NCI-H774 (cell line): ENCODE results near the gene RAB11A.
A peak's percentile ranks its signal among the peaks of the same experiment; 100 is the strongest.
"Not testable (repeated sequence)": the region's sequence is repeated elsewhere in the genome, so short reads cannot be mapped to it uniquely, and the experiment has no call there.

Experiments
- DNase-seq: peaks from one replicate; lab custom pipeline; 2025; lab: John Stamatoyannopoulos, UW

The RAB11A gene

DNA sequence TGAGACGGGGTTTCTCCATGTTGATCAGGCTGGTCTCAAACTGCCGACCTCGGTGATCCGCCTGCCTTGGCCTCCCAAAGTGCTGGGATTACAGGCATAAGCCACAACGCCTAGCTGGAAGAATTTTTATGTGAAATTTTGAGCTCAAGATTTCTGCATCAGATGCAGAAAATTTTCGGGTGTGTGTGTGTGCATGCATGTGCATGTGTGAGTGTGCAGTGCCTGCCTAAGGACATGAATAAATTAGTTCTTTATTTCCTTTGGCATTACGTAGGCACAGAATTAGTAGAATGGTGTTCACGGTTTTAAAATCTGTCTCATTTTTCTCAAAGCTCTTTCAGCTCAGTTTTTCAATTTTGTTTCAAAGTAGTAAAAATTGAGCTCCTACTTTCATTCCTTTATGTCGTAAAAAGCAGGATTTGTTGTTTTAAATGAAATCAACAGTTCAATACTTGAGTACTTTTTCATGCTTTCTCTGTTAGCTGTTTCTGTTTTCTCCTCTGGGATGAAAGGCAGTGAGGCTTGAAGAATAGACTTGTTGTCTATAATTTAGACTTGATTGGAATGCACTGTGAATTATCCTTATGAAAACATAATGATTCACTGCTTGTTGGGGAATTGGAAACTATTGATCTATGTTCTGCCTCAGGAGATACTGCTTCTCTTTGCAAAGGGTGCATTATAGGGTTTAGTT is 23.3 kb upstream of the RAB11A start:
- no peak for DNase-seq

DNA sequence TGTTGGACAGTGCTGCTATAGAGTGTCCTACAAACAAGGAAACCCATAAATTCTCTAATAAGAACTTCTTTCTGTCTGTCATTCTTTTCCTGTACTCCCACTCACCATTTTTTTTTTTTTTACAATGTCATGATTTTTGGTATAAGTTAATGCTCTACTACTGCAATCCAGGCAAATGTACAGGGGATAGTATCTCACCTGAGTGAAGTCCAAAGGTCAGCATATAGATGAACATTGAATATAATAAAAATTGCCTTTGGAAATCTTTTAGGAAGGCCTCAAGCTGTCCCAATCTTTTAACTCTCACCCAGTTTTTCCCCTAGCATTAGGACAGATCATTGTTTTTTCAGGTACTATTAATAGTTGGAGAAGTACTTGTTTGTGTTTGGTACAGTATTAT is 21.3 kb upstream of the RAB11A start:
- DNase-seq, result no peak

DNA sequence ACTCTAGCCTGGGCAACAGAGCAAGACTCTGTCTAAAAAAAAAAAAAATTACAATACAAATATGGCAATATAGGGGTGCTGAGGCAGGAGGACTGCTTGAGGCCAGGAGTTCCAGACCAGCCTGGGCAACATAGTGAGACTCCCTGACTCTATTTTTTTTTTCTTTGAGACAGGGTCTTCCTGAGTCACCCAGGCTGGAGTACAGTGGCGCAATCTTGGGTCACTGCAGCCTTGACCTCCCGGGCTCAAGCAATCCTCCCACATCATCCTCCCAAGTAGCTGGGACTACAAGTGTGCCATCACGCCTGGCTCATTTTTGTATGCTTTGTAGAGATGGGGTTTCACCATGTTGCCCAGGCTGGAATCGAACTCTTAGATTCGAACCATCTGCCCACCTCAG is 17.3 kb upstream of the RAB11A start:
- no peak for DNase-seq

DNA sequence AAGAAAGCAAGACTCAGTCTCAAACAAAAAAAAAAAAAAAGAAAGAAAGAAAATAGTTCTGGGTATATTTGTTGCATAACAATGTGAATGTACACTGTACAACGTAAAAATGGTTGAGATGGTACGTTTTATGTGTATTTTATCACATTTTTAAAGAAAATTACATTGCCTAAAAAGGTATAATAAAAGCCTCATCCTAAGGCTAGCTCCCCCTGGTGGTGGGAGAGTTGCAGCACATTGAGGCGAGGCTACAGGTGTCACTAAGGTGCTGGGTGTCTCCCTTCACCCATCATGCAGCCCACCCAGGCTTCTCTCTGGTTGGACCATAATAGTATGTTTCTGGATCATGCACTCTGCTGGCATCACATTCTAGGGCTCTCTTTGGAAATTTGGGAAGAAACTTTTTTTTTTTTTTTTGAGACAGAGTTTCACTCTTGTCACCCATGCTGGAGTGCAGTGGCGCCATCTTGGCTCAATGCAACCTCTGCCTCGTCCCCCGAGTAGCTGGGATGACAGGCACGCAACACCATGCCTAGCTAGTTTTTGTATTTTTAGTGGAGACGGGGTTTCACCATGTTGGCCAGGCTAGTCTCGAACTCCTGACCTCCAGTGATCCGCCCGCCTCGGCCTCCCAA is 12.4 kb upstream of the RAB11A start:
- DNase-seq, result peak; percentile 33

DNA sequence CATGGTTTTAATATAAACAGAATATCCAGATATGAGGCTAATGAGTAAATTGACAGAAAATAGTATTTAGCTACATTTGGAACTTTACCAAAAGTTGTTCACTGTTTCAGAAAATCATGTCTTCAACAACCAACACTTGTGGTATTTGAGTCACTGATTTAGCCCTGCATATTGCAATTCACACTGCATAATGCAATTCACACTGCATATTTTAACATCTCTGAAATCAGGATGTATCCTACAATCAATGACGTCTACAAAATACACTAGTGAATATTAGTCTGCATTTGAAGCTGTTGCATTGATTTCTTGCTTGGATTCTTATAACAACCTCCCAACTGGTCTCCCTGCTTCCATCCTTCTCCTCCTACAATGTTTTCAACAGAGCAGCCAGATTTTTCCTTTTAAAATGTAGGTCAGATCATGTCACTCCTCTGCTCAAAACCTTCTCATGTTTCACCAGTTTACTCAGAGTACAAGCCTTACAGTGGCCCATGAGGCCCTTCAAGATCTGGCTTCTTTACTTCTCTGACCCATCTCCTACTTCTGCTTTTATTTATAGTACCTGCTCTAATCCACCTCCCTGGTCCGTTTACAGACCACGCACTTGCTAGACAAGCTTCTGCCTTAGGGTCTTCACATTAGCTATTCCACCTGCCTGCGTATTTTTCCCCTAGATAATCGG is 11.4 kb upstream of the RAB11A start:
- DNase-seq, result no peak

DNA sequence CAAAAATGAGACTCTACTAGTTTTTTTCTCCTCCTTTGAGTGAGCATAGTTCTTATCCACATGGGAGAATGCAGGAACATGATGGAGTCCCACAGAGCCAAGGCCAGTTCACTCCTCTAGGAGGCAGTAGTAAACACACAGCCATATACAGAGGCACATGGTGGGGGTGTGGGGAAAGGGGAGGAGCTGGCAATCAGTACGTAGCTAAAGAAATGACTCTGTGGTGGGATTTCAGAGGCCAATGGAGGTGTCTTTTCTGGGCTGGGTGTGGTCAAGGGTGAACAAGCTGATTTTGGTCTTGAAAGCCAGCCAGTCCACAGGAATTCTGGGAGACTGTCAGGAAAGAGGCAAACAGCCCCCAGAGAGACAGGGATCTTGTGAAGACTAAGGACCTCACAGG is 6.6 kb upstream of the RAB11A start:
- no peak for DNase-seq

DNA sequence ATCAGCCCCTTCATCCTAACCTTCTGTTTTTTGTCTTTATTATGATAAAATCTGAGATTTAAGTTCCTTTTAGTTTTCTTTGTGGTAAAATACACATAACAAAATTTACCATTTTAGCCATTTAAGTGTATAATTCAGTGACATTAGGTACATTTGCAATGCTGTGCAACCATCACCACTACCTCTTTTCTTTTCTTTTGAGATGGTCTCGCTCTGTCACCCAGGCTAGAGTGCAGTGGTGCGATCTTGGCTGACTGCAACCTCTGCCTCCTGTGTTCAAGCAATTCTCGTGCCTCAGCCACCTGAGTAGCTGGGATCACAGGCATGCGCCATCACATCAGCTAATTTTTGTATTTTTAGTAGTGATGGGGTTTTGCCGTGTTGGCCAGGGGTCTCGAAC is 6.2 kb upstream of the RAB11A start:
- no peak for DNase-seq

DNA sequence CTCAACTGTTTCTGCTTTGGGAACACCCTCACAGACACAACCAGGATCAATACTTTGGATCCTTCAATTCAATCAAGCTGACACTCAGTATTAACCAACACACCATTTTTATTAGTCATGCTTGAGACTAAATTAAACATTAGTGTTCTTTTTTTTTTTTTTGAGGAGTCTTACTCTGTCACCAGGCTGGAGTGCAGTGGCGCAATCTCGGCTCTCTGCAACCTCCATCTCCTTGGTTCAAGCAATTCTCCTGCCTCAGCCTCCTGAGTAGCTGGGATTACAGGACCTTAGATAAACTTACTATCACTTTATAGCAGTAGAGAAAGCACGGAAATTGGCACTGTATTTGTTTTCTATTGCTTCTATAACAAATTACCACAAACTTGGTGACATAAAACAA is 2.0 kb upstream of the RAB11A start:
- no peak for DNase-seq

DNA sequence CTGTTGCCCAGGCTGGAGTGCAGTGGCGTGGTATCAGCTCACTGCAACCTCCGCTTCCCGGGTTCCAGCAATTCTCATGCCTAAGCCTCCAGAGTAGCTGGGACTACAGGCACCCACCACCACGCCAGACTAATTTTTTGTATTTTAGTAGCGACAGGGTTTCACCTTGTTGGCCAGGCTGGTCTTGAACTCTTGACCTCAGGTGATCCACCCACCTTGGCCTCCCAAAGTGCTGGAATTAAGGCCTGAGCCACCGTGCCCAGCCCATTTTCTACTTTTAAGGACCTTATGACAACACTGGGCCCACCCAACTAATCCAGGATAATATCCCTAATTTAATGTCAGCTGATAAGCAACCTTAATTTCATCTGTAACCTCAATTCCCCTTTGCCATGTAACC is 1.4 kb upstream of the RAB11A start:
- not testable (repeated sequence) for DNase-seq

DNA sequence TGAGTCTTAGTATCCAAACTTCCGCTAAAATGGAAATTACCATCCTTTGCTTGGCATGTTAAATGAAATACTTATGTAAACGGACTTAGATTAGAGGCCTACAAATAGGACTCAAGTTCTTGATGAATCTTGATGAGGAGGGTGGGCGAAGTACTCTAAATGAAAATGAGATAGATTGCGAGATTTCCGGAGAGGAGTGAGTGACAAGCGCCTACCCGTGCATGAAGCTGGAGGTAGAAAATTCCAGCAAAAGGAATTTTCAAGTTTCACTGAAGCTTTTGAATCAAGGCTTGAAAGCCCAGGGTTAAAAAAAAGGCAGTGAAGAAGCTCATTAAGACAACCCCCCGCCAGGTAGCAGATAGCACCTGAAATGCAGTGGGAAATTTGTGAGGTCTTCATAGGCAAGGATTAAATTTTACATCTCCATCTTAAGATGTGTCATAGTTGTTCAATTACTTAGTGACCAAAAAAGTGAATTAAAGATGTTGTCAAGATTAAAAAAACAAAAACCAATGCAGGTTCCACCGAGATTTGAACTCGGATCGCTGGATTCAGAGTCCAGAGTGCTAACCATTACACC is 655 bp upstream of the RAB11A start:
- no peak for DNase-seq

DNA sequence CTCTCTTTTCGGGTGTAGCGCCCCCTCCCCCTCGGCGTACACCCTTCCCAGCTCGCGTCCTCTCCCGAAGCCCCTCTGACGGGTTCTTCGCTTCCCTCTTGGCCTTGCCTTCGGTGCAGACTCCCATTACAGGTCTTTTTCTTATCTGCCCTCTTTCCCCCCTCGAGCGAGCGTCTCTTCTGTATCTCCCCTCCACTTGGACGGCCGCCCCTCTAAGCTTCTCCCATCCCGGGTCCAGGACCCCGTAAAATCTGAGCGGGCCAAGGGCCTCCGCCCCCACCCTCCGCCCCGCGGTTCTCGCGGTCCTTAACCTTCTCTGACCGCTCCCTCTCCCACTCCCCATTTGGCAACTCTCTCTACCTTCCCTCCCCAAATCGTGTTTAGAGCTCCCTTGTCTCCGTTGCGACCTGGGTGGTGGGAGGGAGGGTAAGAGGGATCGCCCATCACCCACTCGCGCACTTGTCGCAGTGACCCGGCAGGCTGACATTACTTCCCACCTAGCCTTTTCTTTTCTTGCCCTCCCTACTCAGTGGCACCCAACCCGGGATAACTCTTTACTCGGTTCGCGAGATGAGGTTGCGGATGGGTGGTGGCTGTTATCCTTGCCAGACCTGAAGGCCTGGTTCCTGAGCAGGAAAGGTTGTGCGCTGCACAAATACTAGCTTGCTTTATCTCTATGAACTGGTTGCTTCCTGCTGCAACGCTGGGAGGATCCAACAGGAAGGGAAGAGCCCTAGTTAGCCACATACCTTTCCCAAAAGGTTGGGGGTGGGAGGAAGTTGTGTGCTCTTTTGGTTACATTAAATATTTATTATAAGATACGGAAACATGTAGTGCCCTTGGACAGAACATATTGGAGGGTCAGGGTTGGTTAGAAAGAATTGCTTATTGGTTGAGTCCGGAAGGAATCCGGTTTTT is 922 bp downstream of the RAB11A start:
- peak; percentile 3 for DNase-seq

DNA sequence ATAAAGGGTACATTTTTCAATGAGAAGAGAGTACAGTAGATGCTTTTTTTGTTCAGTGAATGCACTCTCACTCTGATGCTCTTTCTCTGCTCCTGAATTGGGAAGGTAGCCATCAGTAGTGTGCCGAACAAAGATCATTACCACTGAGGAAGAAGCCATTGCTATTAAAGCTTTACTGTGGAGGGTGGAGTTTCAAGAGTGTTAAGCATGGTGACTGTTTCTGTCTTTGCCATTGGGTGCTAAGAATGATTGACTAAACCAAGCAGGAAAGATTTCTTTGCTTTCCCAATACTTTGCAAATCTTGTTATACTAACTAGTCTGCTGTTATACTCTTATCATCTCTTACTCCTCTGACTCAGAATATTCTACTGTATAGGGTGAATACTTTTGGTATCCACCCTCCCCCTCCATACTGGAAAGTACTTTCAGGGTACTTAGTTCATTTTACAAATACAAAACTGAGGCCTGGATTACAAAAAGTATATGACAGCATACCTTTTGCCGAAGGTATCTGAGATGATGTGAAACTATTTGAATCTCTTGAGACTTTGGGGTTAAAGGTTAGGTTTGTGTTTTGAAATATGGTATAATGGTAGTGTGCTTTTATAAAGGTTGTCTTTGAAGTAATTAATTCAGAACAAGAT is 1.7 kb downstream of the RAB11A start:
- no peak for DNase-seq

DNA sequence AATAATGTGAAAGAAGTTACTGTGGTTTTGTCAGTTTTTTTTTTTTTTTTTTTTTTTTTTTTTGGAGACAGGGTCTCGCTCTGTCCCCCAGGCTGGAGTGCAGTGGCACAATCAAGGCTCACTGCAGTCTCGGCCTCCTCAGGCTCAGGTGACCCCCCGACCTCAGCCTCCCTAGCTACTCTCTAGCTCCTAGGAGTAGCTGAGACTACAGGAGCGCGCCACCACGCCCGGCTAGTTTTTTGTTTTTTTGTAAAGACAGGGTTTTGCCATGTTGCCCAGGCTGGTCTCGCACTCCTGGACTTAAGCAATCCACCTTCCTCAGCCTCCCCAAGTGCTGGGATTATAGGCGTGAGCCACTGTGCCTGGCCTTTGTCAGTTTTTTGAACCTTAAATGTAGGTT is 2.6 kb downstream of the RAB11A start:
- DNase-seq, result not testable (repeated sequence)

DNA sequence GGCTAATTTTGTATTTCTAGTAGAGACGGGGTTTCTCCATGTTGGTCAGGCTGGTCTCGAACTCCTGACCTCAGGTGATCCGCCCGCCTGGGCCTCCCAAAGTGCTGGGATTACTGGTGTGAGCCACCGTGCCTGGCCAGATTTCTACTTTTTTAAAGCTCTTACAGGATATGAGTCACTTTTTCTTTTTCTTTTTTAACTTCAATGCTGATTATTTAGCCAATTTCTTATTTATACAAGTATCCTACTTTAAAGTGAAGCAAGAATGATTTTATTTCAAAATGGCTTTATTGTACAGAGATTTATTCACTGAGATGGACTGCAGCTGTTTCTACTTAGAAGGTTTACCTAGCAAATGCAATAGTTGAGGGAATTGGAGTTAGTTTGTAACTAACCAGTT is 3.3 kb downstream of the RAB11A start:
- DNase-seq, result not testable (repeated sequence)

DNA sequence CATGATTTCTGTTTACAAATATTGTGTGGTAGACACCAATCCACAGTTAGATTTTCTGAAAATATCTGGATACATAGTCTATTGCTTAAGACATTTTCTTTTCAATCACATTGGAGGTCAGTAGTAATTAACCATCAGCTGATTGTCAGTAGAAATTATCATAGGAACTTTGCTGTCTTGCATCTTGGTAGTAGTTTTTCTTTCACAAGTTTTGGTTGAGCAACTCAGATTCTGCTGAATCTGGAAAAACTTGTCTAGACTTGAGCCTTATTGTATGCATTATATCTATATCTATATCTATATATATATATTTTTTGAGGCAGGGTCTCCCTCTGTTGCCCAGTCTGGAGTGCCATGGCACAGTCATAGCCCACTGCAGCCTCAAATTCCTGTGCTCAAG is 4.0 kb downstream of the RAB11A start:
- DNase-seq, result no peak

DNA sequence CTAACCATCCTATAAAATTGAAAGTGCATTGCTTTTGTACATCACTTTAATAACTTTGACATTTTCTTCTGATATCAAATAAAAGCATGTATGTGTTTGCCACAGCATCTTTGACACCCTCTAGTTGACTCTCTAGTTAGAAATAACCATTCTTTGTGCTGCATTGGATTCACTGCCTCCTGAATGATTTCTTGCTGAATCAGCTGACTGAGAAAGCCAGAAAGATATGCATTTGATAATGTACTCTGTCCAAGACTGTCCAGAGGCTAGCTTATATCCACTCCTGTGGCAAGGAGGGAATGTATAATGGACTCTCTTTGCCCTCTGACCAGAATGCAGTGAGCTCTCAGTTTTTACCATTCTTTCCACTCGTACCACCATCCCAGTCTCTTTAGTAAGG is 6.2 kb downstream of the RAB11A start:
- no peak for DNase-seq

DNA sequence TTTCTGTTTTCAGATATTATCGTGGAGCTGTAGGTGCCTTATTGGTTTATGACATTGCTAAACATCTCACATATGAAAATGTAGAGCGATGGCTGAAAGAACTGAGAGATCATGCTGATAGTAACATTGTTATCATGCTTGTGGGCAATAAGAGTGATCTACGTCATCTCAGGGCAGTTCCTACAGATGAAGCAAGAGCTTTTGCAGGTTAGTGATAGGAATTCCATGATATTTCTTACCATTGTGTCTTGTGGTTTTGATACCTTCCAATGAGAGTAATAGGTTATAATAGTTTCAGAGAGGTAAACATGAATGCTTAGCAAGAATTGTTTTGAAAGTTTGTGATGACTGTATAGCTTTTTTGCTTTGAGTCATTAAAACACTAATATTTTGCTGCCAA is 8.5 kb downstream of the RAB11A start:
- no peak for DNase-seq

DNA sequence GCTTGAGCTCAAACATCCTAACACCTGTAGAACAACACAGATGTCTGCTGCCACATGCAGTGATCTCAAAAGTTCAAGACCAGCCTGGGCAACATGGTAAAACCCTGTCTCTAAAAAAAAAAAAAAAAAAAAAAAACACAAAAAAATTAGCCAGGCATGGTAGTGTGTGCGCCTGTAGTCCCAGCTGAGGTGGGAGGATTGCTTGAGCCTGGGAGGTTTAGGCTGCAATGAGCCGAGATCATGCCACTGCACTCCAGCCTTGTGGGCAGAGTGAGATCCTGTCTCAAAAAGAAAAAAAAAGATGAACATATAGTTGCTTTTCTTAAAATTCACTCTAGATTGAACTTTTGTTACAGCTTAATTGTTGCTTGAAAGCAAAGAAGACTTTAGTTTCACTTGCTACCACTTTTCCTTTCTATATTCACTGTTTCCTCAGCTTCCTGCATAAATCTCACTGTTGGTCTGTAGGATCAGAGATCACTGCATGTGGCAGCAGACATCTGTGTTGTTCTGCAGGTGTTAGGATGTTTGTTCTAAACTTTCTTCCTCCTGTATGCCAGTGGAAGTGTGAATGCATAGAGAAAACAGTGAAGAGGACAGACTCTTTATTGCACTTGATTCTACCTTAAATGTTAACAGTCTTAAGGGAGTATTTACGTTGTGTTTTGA is 12.6 kb downstream of the RAB11A start:
- DNase-seq, result no peak

DNA sequence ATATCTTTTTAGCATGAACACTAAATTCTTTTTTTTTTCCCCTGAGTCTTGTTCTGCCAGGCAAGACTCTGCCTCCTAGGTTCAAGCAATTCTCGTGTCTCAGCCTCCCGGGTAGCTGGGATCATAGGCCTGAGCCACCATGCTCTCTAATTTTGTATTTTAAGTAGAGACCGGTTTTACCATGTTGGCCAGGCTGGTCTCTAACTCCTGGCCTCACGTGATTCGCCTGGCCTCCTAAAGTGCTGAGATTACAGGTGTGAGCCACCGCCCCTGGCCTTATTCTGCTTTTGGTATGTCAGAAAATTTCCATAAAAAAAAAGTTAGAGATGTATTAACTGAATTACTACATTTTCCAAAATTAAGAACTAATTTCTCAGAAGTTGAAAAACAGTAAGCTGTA is 14.3 kb downstream of the RAB11A start:
- DNase-seq, result no peak

DNA sequence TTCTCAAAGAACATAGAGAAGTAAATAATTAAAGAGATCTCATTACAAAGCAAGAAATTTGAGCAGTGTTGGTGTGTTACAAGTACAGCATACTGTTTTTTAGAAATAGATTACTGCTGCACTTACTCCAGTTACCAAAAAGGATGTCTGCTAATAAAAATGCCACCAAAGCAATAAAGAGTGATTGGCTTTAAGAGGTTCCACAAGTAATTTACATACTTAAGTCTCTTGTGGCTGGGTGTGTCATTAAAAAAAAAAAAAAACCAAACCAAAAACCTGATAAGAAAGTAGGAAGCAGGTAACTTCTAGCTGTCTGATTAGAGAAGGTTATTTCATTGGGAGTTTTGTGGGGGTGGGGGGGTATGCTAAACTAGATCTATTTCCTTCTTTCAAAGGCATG is 15.2 kb downstream of the RAB11A start:
- DNase-seq, result no peak

DNA sequence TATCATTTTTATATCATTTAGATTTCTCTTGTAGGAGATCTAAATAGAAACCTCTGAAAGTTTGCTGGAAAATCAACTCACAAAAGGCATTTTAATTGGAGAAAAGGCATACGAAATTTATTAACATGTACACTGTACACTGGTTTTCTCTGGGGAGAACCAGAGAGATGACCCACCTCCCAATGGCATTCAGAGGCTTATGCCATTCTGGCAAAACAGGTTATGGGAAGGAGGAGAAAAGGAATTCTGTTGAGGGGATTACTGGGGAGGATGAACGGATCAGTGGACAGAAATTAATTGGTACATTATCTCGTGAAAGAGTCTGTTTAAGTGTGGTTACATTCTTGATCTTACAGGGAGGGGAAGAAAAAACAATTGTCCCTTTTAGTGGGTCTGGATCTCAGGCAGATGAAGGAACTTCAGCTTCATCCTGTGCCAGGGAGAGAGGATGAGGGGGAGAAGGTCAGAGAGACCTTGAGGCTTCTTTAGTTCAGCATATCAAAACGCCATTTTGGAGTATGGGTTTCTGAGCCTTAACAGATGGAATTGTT is 16.5 kb downstream of the RAB11A start:
- DNase-seq, result no peak
